HG03439 (cell line): ENCODE measurements around the gene POLE2.
"Not testable (repeated sequence)": the region's sequence is repeated elsewhere in the genome, so short reads cannot be mapped to it uniquely, and the experiment has no call there.

Source experiments
- ATAC-seq: cut with Tn5 transposase; IDR thresholded peaks from one replicate; pipeline ENCODE4 v1.9.1; 2021; ENCODE audit warnings: mild to moderate bottlenecking, moderate library complexity; ENCODE audit not compliant: unreplicated experiment

The POLE2 gene

GRCh38 chr14:49659526-49660455 is 28.2 kb downstream of the POLE2 start:
- ATAC-seq: no peak

GRCh38 chr14:49657500-49657899 is 30.5 kb downstream of the POLE2 start:
- ATAC-seq: not testable (repeated sequence)

GRCh38 chr14:49654511-49654910 is 33.5 kb downstream of the POLE2 start:
- no peak for ATAC-seq

- ATAC-seq: no peak
These were observed 34.5 kb downstream of the POLE2 start for GRCh38 chr14:49653508-49653907.

- no peak for ATAC-seq
These were observed 45.9 kb downstream of the POLE2 start for GRCh38 chr14:49642163-49642562.

GRCh38 chr14:49641697-49642129 is 46.3 kb downstream of the POLE2 start:
- no peak for ATAC-seq

- ATAC-seq: no peak
These were observed 47.2 kb downstream of the POLE2 start for GRCh38 chr14:49640540-49641417.

GRCh38 chr14:49637534-49638078 is 50.4 kb downstream of the POLE2 start:
- ATAC-seq: no peak

- ATAC-seq: no peak
These were observed 51.1 kb downstream of the POLE2 start for GRCh38 chr14:49636866-49637265.

GRCh38 chr14:49634547-49635334 is 53.3 kb downstream of the POLE2 start, which contains the start of gene DNAAF2:
TSS of gene DNAAF2 (minus strand) at chr14:49635244. CDS start at chr14:49635149, 95 bp downstream.
- ATAC-seq: peak; percentile 25

GRCh38 chr14:49633640-49634546 is 54.1 kb downstream of the POLE2 start:
- ATAC-seq: peak; percentile 76

- no peak for ATAC-seq
These were observed 63.8 kb downstream of the POLE2 start for GRCh38 chr14:49623941-49624839.

- ATAC-seq: no peak
These were observed 64.6 kb downstream of the POLE2 start for GRCh38 chr14:49623387-49623786.

- no peak for ATAC-seq
These were observed 65.9 kb downstream of the POLE2 start for GRCh38 chr14:49622022-49622607.

GRCh38 chr14:49621114-49621881 is 66.7 kb downstream of the POLE2 start:
- peak; percentile 13 for ATAC-seq

GRCh38 chr14:49620182-49621113 is 67.6 kb downstream of the POLE2 start, which contains the start of the genes MGAT2 and RPL36AL:
TSS of gene MGAT2 (plus strand) at chr14:49620799. CDS start at chr14:49621269, 470 bp downstream.
TSS of gene RPL36AL (minus strand) at chr14:49620626. CDS start at chr14:49619104, 1,522 bp downstream.
- ATAC-seq: peak; percentile 89
